Posterior cingulate gyrus (tissue), 11 donors: ENCODE data around the gene SLC1A4.
"Not testable (repeated sequence)": the region's sequence is repeated elsewhere in the genome, so short reads cannot be mapped to it uniquely, and the experiment has no call there.

ENCODE experiments used
- DNase-seq, 10 donors: peaks; one replicate each; pipeline versions ENCODE4 v3.0.0 to v3.0.0-alpha.2; 2020 to 2021; ENCODE audit warnings: mixed read lengths in 3 of 10
- intact Hi-C: fragments of 100-400 bp; cut with DNase I; formaldehyde crosslinking; loops from one replicate; pipeline ENCODE4 v1.15.1; 2023

SLC1A4 gene

GRCh38 chr2:64989982-64990614 lies 899 bp downstream of the SLC1A4 start:
- DNase-seq = peak in 4 of 10 donors; percentile 14 to 82 (median 48)
- intact Hi-C loops = loop anchor here (2.0 to 10.0 kb wide), 4 partner anchors 65 to 468 kb away; partner anchors contain the start of genes AFTPH, CEP68 and RAB1A

GRCh38 chr2:64990876-64991275 lies 1.7 kb downstream of the SLC1A4 start:
- no peak for DNase-seq
- intact Hi-C loops = no loop called here

GRCh38 chr2:64992218-64992617 lies 3.0 kb downstream of the SLC1A4 start:
- DNase-seq = no peak
- intact Hi-C loops = no loop called here

GRCh38 chr2:64992990-64993389 lies 3.8 kb downstream of the SLC1A4 start:
- intact Hi-C loops = no loop called here

GRCh38 chr2:64995041-64995440 lies 5.8 kb downstream of the SLC1A4 start:
- intact Hi-C loops = loop anchor here (5.0 kb wide), 1 partner anchor 37 kb away; no protein-coding TSS in a partner anchor
- no peak for DNase-seq

More at GRCh38 chr2:64992990-64993389, 3.8 kb downstream of the SLC1A4 start:
- no peak for DNase-seq

- intact Hi-C loops = loop anchor here (5.0 kb wide), 1 partner anchor 35 kb away; no protein-coding TSS in a partner anchor
- DNase-seq = no peak
Observed at GRCh38 chr2:64996871-64997307, 7.7 kb downstream of the SLC1A4 start.

GRCh38 chr2:64998658-64999061 lies 9.5 kb downstream of the SLC1A4 start:
- intact Hi-C loops = loop anchor here (5.0 kb wide), 1 partner anchor 34 kb away; no protein-coding TSS in a partner anchor
- peak in 2 of 10 donors; percentile 33 to 50 for DNase-seq

- intact Hi-C loops = loop anchor here (5.0 kb wide), 1 partner anchor 33 kb away; no protein-coding TSS in a partner anchor
- no peak for DNase-seq
Observed at GRCh38 chr2:64999754-65000153, 10.6 kb downstream of the SLC1A4 start.

GRCh38 chr2:65000644-65001043 lies 11.4 kb downstream of the SLC1A4 start:
- no peak for DNase-seq
- intact Hi-C loops = no loop called here

GRCh38 chr2:65003037-65003436 lies 13.8 kb downstream of the SLC1A4 start:
- no peak for DNase-seq
- intact Hi-C loops = no loop called here

- DNase-seq, intact Hi-C loops: not testable (repeated sequence)
Observed at GRCh38 chr2:65004232-65004631, 15.0 kb downstream of the SLC1A4 start.

GRCh38 chr2:65013776-65014175 lies 24.6 kb downstream of the SLC1A4 start:
- intact Hi-C loops = no loop called here
- DNase-seq = no peak

GRCh38 chr2:65015731-65016130 lies 26.5 kb downstream of the SLC1A4 start:
- intact Hi-C loops = no loop called here
- no peak for DNase-seq

- intact Hi-C loops = no loop called here
- no peak for DNase-seq
Observed at GRCh38 chr2:65016789-65017188, 27.6 kb downstream of the SLC1A4 start.

- intact Hi-C loops = no loop called here
- peak in 5 of 10 donors; percentile 30 to 86 (median 51) for DNase-seq
Observed at GRCh38 chr2:65017335-65017734, 28.1 kb downstream of the SLC1A4 start.

GRCh38 chr2:65018141-65018582 lies 29.0 kb downstream of the SLC1A4 start:
- peak in 1 of 10 donors; percentile 19 for DNase-seq

GRCh38 chr2:65019010-65019409 lies 29.8 kb downstream of the SLC1A4 start:
- intact Hi-C loops = no loop called here
- DNase-seq = no peak

More at GRCh38 chr2:65018141-65018582, 29.0 kb downstream of the SLC1A4 start:
- intact Hi-C loops = no loop called here

- DNase-seq = no peak
- intact Hi-C loops = no loop called here
Observed at GRCh38 chr2:65019675-65020195, 30.5 kb downstream of the SLC1A4 start.

GRCh38 chr2:65020251-65020650 lies 31.1 kb downstream of the SLC1A4 start:
- DNase-seq, intact Hi-C loops: not testable (repeated sequence)

GRCh38 chr2:65020943-65021528 lies 31.8 kb downstream of the SLC1A4 start:
- DNase-seq = peak in 1 of 10 donors; percentile 79
- intact Hi-C loops = no loop called here

- intact Hi-C loops = no loop called here
- DNase-seq = no peak
Observed at GRCh38 chr2:65021709-65022108, 32.5 kb downstream of the SLC1A4 start.
